ENCODE measurements around the gene ARHGAP24. TPM values are rescaled to one million over a fixed set of nuclear protein-coding genes. Genes with fewer than 3 reads are reported as not detected.

The ARHGAP24 gene
- total and polyA plus RNA-seq, 2 experiments from 2014 or later, result 0.21 to 0.36 TPM

- TF ChIP-seq, protein P1, sequence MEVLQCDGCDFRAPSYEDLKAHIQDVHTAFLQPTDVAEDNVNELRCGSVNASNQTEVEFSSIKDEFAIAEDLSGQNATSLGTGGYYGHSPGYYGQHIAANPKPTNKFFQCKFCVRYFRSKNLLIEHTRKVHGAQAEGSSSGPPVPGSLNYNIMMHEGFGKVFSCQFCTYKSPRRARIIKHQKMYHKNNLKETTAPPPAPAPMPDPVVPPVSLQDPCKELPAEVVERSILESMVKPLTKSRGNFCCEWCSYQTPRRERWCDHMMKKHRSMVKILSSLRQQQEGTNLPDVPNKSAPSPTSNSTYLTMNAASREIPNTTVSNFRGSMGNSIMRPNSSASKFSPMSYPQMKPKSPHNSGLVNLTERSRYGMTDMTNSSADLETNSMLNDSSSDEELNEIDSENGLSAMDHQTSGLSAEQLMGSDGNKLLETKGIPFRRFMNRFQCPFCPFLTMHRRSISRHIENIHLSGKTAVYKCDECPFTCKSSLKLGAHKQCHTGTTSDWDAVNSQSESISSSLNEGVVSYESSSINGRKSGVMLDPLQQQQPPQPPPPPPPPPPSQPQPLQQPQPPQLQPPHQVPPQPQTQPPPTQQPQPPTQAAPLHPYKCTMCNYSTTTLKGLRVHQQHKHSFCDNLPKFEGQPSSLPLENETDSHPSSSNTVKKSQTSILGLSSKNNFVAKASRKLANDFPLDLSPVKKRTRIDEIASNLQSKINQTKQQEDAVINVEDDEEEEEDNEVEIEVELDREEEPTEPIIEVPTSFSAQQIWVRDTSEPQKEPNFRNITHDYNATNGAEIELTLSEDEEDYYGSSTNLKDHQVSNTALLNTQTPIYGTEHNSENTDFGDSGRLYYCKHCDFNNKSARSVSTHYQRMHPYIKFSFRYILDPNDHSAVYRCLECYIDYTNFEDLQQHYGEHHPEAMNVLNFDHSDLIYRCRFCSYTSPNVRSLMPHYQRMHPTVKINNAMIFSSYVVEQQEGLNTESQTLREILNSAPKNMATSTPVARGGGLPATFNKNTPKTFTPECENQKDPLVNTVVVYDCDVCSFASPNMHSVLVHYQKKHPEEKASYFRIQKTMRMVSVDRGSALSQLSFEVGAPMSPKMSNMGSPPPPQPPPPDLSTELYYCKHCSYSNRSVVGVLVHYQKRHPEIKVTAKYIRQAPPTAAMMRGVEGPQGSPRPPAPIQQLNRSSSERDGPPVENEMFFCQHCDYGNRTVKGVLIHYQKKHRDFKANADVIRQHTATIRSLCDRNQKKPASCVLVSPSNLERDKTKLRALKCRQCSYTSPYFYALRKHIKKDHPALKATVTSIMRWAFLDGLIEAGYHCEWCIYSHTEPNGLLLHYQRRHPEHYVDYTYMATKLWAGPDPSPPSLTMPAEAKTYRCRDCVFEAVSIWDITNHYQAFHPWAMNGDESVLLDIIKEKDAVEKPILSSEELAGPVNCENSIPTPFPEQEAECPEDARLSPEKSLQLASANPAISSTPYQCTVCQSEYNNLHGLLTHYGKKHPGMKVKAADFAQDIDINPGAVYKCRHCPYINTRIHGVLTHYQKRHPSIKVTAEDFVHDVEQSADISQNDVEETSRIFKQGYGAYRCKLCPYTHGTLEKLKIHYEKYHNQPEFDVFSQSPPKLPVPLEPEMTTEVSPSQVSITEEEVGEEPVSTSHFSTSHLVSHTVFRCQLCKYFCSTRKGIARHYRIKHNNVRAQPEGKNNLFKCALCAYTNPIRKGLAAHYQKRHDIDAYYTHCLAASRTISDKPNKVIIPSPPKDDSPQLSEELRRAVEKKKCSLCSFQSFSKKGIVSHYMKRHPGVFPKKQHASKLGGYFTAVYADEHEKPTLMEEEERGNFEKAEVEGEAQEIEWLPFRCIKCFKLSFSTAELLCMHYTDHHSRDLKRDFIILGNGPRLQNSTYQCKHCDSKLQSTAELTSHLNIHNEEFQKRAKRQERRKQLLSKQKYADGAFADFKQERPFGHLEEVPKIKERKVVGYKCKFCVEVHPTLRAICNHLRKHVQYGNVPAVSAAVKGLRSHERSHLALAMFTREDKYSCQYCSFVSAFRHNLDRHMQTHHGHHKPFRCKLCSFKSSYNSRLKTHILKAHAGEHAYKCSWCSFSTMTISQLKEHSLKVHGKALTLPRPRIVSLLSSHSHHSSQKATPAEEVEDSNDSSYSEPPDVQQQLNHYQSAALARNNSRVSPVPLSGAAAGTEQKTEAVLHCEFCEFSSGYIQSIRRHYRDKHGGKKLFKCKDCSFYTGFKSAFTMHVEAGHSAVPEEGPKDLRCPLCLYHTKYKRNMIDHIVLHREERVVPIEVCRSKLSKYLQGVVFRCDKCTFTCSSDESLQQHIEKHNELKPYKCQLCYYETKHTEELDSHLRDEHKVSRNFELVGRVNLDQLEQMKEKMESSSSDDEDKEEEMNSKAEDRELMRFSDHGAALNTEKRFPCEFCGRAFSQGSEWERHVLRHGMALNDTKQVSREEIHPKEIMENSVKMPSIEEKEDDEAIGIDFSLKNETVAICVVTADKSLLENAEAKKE (CRISPR knock-in tag; IDR thresholded peaks at IDR 0.05), result no peak
- TF ChIP-seq, protein P2, sequence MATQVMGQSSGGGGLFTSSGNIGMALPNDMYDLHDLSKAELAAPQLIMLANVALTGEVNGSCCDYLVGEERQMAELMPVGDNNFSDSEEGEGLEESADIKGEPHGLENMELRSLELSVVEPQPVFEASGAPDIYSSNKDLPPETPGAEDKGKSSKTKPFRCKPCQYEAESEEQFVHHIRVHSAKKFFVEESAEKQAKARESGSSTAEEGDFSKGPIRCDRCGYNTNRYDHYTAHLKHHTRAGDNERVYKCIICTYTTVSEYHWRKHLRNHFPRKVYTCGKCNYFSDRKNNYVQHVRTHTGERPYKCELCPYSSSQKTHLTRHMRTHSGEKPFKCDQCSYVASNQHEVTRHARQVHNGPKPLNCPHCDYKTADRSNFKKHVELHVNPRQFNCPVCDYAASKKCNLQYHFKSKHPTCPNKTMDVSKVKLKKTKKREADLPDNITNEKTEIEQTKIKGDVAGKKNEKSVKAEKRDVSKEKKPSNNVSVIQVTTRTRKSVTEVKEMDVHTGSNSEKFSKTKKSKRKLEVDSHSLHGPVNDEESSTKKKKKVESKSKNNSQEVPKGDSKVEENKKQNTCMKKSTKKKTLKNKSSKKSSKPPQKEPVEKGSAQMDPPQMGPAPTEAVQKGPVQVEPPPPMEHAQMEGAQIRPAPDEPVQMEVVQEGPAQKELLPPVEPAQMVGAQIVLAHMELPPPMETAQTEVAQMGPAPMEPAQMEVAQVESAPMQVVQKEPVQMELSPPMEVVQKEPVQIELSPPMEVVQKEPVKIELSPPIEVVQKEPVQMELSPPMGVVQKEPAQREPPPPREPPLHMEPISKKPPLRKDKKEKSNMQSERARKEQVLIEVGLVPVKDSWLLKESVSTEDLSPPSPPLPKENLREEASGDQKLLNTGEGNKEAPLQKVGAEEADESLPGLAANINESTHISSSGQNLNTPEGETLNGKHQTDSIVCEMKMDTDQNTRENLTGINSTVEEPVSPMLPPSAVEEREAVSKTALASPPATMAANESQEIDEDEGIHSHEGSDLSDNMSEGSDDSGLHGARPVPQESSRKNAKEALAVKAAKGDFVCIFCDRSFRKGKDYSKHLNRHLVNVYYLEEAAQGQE (IDR thresholded peaks at IDR 0.05; ENCODE audit: unreplicated experiment), result no peak
Observed at GRCh38 chr4:85741381-85741780, 266.4 kb downstream of the ARHGAP24 start (continued).

- Histone ChIP-seq H2AFZ (0 out of 2 replicates have a peak overlapping the region, but pooled peaks have one; percentile 67), H3K27ac (ENCODE audit: low read depth) (no peak overlapping the region), H3K4me2 (no peak overlapping the region)
- TF ChIP-seq NANOG (IDR thresholded peaks at IDR 0.05; ENCODE audit: borderline replicate concordance) (no peak), ZNF331 (CRISPR knock-in tag; IDR thresholded peaks at IDR 0.05; ENCODE audit: low read depth) (no peak)
- TF ChIP-seq, protein P1 (CRISPR knock-in tag; IDR thresholded peaks at IDR 0.05), result no peak
Observed at GRCh38 chr4:85741921-85742591, 267.1 kb downstream of the ARHGAP24 start.

More at GRCh38 chr4:85741921-85742591, 267.1 kb downstream of the ARHGAP24 start:
- H3K79me2 ChIP-seq (replicated peaks; ENCODE audit: insufficient read depth), result no peaks in the 10 kb centered on the region
- no peaks in the 10 kb centered on the region for H3K9me3 Mint-ChIP-seq
- DNase-seq (ENCODE audit: low spot score) (no peak), ATAC-seq (no peak)
- peaks cover 2% of the 10 kb centered on the region for H3K27me3 Mint-ChIP-seq (ENCODE audit: insufficient read depth, low read depth, poor library complexity)
- H3K4me3 Mint-ChIP-seq, result no peak overlapping the region
- no peaks in the 10 kb centered on the region for H3K36me3 ChIP-seq (ENCODE audit: insufficient read depth)
- no peaks in the 10 kb centered on the region for H3K36me3 Mint-ChIP-seq (ENCODE audit: low read depth)
- no peaks in the 10 kb centered on the region for H4K20me1 ChIP-seq (replicated peaks; ENCODE audit: insufficient read depth)
- H3K4me1 ChIP-seq (ENCODE audit: insufficient read depth), result peaks cover 8% of the 10 kb centered on the region; the same call in 1 of the 2 replicates
- no peak overlapping the region for H3K4me3 ChIP-seq
- H3K4me1 Mint-ChIP-seq, result peaks cover 13% of the 10 kb centered on the region
- H3K27ac Mint-ChIP-seq, result no peak overlapping the region
- H3K9me2 ChIP-seq (ENCODE audit: insufficient read depth), result no peaks in the 10 kb centered on the region
- no peaks in the 10 kb centered on the region for H3K27me3 ChIP-seq (ENCODE audit: insufficient read depth)
- H3F3A ChIP-seq (replicated peaks; ENCODE audit: low read depth), result no peaks in the 10 kb centered on the region
